ENCODE measurements around the gene MAP2K5.

DNA sequence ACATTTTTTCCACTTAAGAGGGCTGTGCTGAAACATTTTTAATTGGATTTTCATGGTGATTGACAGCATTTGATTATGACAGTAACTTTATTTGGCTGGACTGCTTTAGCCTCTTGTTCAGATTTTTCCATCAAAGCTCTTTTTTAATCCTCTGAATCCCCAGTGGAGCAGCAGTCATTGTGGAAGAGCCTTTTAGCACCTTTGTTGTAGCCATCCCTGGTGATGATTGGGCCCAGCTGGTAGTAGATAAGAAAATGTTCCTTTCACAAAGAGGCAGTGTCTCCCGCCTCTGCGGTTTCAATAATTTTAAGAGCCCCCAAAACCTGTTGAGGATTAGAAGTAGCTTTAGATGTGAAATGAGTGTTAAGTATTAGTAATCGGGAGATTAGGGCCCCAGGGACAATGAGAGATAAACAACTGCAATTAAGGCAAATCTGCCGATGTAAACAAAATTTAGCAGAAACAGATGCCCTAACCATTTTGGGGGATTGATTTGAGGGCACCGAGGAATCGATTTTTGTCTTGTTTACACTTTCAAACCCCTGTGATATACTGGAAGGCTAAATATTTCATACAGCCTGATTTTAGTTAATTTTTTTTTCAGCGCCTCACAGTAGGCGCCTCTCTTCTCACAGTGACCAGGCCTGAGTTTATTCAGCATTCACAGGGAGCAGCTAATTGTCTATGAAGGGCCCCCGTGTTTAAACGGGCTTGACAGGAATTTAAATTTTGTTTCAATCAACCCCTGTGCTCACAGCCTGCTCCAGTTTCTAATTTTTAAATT lies 239.6 kb downstream of the MAP2K5 start:
- TF ChIP-seq POLR2A (IDR thresholded peaks at IDR 0.05), result no peak
- TF ChIP-seq, protein P1, sequence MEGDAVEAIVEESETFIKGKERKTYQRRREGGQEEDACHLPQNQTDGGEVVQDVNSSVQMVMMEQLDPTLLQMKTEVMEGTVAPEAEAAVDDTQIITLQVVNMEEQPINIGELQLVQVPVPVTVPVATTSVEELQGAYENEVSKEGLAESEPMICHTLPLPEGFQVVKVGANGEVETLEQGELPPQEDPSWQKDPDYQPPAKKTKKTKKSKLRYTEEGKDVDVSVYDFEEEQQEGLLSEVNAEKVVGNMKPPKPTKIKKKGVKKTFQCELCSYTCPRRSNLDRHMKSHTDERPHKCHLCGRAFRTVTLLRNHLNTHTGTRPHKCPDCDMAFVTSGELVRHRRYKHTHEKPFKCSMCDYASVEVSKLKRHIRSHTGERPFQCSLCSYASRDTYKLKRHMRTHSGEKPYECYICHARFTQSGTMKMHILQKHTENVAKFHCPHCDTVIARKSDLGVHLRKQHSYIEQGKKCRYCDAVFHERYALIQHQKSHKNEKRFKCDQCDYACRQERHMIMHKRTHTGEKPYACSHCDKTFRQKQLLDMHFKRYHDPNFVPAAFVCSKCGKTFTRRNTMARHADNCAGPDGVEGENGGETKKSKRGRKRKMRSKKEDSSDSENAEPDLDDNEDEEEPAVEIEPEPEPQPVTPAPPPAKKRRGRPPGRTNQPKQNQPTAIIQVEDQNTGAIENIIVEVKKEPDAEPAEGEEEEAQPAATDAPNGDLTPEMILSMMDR (IDR thresholded peaks at IDR 0.05), result no peak
